Measurements from ENCODE around the gene MLLT3. TPM values are rescaled to one million over a fixed set of nuclear protein-coding genes. Genes with fewer than 3 reads are reported as not detected.
A peak's percentile ranks its signal among the peaks of the same experiment; 100 is the strongest.

The MLLT3 gene
- total and polyA plus RNA-seq, 2 experiments from 2014 or later, result 40.0 to 58.3 TPM

- H3K27ac ChIP-seq, result no peak overlapping the region
- H3K27me3 ChIP-seq, result no peaks in the 10 kb centered on the region
- no peaks in the 10 kb centered on the region for H3K9me3 ChIP-seq (ENCODE audit: low read depth)
- H3K4me1 ChIP-seq (ENCODE audit: low read depth), result peaks cover 17% of the 10 kb centered on the region
- DNase-seq (ENCODE audit: low read depth in 1 of 2, low spot score in 1 of 2), result no peak
- TF ChIP-seq, protein P1, sequence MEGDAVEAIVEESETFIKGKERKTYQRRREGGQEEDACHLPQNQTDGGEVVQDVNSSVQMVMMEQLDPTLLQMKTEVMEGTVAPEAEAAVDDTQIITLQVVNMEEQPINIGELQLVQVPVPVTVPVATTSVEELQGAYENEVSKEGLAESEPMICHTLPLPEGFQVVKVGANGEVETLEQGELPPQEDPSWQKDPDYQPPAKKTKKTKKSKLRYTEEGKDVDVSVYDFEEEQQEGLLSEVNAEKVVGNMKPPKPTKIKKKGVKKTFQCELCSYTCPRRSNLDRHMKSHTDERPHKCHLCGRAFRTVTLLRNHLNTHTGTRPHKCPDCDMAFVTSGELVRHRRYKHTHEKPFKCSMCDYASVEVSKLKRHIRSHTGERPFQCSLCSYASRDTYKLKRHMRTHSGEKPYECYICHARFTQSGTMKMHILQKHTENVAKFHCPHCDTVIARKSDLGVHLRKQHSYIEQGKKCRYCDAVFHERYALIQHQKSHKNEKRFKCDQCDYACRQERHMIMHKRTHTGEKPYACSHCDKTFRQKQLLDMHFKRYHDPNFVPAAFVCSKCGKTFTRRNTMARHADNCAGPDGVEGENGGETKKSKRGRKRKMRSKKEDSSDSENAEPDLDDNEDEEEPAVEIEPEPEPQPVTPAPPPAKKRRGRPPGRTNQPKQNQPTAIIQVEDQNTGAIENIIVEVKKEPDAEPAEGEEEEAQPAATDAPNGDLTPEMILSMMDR (IDR thresholded peaks at IDR 0.05; ENCODE audit: low read depth, low read length), result no peak
- H3K4me3 ChIP-seq, result no peak overlapping the region
- no peaks in the 10 kb centered on the region for H3K36me3 ChIP-seq
Observed at GRCh38 chr9:20300430-20301115, 321.7 kb downstream of the MLLT3 start.

DNA sequence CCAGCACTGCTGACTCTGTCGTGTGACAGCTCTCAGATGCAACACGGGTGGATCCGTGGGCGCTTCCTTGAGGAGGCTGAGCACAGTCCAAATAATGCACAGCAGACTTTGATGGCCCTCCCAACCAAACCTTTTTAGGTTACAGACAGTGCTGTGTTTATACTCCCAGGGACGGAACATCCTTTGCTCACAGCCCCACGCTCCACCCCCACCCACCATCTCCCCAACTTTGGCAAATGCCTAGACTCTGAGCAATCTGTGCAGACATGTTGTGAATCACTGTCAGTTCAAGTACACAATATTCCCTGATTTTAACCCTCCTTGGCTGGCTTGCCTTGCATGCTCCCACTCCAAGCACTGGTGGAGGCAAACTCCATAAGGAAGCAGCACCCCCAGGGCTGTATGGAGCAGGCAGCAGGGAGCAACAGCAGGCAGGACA lies 324.6 kb downstream of the MLLT3 start:
- no peaks in the 10 kb centered on the region for H3K36me3 ChIP-seq

DNA sequence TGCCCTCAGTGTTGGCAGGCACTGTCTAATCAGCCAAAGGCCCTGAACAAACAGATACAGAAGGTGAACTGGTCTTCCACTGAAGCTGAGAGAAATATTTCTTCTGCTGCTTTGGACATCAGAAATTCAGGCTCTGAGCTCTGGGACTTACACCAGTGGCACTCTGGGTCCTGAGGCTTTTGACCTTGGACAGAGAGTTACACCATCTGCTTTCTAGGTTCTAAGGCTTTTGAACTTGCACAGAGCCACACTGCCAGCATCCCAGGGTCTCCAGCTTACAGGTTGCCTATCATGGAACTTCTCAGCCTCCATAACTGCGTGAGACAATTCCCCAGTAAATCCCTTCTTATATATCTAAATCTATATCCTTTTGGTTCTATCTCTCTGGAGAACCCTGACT lies 326.7 kb downstream of the MLLT3 start:
- Histone ChIP-seq H3K27ac (no peak overlapping the region), H3K27me3 (no peaks in the 10 kb centered on the region), H3K4me1 (ENCODE audit: low read depth) (peaks cover 2% of the 10 kb centered on the region), H3K4me3 (no peak overlapping the region), H3K36me3 (no peaks in the 10 kb centered on the region), H3K9me3 (ENCODE audit: low read depth) (no peaks in the 10 kb centered on the region)
- TF ChIP-seq, protein P1 (IDR thresholded peaks at IDR 0.05; ENCODE audit: low read depth, low read length), result no peak
- DNase-seq (ENCODE audit: low read depth in 1 of 2, low spot score in 1 of 2), result no peak

More for the DNA sequence above, 324.6 kb downstream of the MLLT3 start:
- TF ChIP-seq, protein P1 (IDR thresholded peaks at IDR 0.05; ENCODE audit: low read depth, low read length), result no peak
- H3K4me3 ChIP-seq, result no peak overlapping the region
- H3K4me1 ChIP-seq (ENCODE audit: low read depth), result peaks cover 7% of the 10 kb centered on the region
- peak in 1 of 2 donors; percentile 44 for DNase-seq (ENCODE audit: low read depth in 1 of 2, low spot score in 1 of 2)
- no peak overlapping the region for H3K27ac ChIP-seq
- H3K27me3 ChIP-seq, result no peaks in the 10 kb centered on the region
- no peaks in the 10 kb centered on the region for H3K9me3 ChIP-seq (ENCODE audit: low read depth)

DNA sequence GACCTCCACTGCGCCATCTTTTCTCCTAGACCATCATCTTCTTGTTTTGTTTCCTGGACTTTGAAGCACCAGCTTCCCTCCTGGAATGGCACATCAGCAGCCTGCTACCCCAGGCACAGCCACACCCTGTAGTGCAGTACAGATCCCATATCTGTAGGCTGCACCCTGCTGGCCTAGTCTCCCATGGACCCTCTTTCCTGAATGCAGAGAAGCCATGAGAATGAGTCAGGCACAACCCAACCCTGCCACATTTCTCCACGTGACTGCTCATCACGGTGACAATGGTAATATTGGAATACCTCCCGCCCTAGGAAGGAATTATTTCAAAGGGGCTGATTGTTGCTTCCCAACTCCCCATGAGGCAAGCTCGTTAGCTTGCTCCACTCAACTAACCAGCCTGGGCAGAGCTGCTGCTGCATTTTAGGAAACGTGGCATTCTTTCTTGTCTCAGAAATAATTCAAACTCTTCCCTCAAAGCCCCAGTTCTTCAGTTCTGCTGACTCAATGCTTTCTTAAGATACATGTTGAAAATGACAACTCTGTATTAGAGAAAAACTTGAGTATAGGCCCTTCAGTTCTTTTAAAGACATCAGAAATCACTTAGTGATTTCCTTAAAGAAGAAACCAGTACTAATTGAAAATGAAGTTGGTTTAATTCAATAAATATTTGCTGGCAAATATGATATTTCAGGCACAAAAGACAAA lies 328.1 kb downstream of the MLLT3 start:
- no peak for DNase-seq (ENCODE audit: low read depth in 1 of 2, low spot score in 1 of 2)
- Histone ChIP-seq H3K27me3 (no peaks in the 10 kb centered on the region), H3K9me3 (ENCODE audit: low read depth) (no peaks in the 10 kb centered on the region), H3K4me3 (no peak overlapping the region), H3K36me3 (no peaks in the 10 kb centered on the region), H3K27ac (no peak overlapping the region), H3K4me1 (ENCODE audit: low read depth) (no peaks in the 10 kb centered on the region)
- TF ChIP-seq, protein P1 (IDR thresholded peaks at IDR 0.05; ENCODE audit: low read depth, low read length), result no peak

DNA sequence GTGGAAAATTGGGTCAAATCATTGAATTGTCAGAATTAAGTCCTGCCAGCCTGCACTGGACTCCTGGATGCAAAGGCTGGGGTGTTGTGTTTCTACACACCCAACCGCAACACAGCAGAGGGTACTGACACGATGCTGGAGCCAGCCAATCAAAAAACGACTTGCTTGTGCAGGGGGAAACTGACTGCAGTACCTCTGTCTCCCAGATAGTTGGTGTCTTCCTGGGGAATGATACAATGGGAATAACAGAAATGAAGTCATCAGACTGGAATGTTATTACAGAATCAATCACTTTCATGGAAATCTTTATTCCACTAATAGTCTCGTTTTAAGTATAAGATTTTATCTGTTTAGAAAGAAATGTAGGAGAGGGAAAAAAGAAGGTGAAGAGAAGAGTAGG lies 330.3 kb downstream of the MLLT3 start:
- TF ChIP-seq, protein P1 (IDR thresholded peaks at IDR 0.05; ENCODE audit: low read depth, low read length), result peak; percentile 14
- Histone ChIP-seq H3K27me3 (no peaks in the 10 kb centered on the region), H3K4me3 (no peak overlapping the region), H3K4me1 (ENCODE audit: low read depth) (no peaks in the 10 kb centered on the region), H3K27ac (no peak overlapping the region), H3K36me3 (no peaks in the 10 kb centered on the region), H3K9me3 (ENCODE audit: low read depth) (no peaks in the 10 kb centered on the region)
- peak in 1 of 2 donors; percentile 17 for DNase-seq (ENCODE audit: low read depth in 1 of 2, low spot score in 1 of 2)

Other genes starting within 250 kb of the MLLT3 start
- gene FOCAD, start 61.8 kb upstream of the MLLT3 start, total RNA-seq, result 52.0 and 57.0 TPM in 2 replicates
- gene FOCAD, start 61.8 kb upstream of the MLLT3 start, polyA plus RNA-seq, result 32.9 and 47.0 TPM in 2 replicates